ENCODE data around the gene SKI.

GRCh38 chr1:2234762-2235113, 6.6 kb downstream of the SKI start:
- TF ChIP-seq POLR2AphosphoS5 (IDR thresholded peaks at IDR 0.05; ENCODE audit: low read depth) (no peak), CTCF (conservative IDR thresholded peaks at IDR 0.05; ENCODE audit: low read depth in 2 of 2) (no peak), EZH2 (IDR thresholded peaks at IDR 0.05; ENCODE audit: low read depth, unreplicated experiment) (no peak), CREB1 (CRISPR knock-in tag; IDR thresholded peaks at IDR 0.05; ENCODE audit: low read depth) (no peak), REST (IDR thresholded peaks at IDR 0.05; ENCODE audit: unreplicated experiment) (no peak), JUNB (IDR thresholded peaks at IDR 0.05; ENCODE audit: unreplicated experiment) (no peak), EZH2phosphoT487 (IDR thresholded peaks at IDR 0.05; ENCODE audit: unreplicated experiment) (no peak), NANOG (IDR thresholded peaks at IDR 0.05; ENCODE audit: borderline replicate concordance) (no peak)

All from GM23338 (cell line).